ENCODE data around the gene PRPF40B. TPM values are rescaled to one million over a fixed set of nuclear protein-coding genes. Genes with fewer than 3 reads are reported as not detected.

Gene PRPF40B
- total RNA-seq, 2 experiments from 2014 or later = 4.7 to 6.5 TPM

- no peaks in the 10 kb centered on the region for H3K9me3 Mint-ChIP-seq
- H3K27me3 Mint-ChIP-seq = no peaks in the 10 kb centered on the region
- TF ChIP-seq CTCF (IDR thresholded peaks at IDR 0.05) = no peak
- ChIA-PET POLR2A (interaction anchor here (4.4 to 6.4 kb wide), 2 partner anchors 14 to 46 kb away, joined by 58 to 105 read pairs; partner anchors contain the start of gene FMNL3), CTCF (interaction anchor here (1.3 to 3.0 kb wide), 2 partner anchors 11 to 23 kb away, joined by 4 to 11 read pairs; no protein-coding TSS in a partner anchor)
- peaks cover 73% of the 10 kb centered on the region for H3K4me1 ChIP-seq (ENCODE audit: insufficient read depth, low read length)
- no peak overlapping the region for H3K4me3 Mint-ChIP-seq
- H3K36me3 Mint-ChIP-seq (ENCODE audit: low read depth) = peaks cover 83% of the 10 kb centered on the region
- no peak overlapping the region for H3K4me3 ChIP-seq (ENCODE audit: low read length)
- peaks cover 82% of the 10 kb centered on the region for H3K4me1 Mint-ChIP-seq (ENCODE audit: low read depth)
- H3K36me3 ChIP-seq (ENCODE audit: insufficient read depth, low read length) = peaks cover 44% of the 10 kb centered on the region
- DNase-seq (no peak), ATAC-seq (ENCODE audit: poor library complexity) (no peak)
- intact Hi-C loops (cut with DNase I, micrococcal nuclease) = loop anchor here in 1 of 2 experiments (5.0 kb wide), 1 partner anchor 48 kb away; the partner anchor contains the start of gene FMNL3
- H3K27ac Mint-ChIP-seq = peak overlapping the region; percentile 97
- H3K27ac ChIP-seq (ENCODE audit: low read depth in 1 of 2, low read length in 2 of 2) = no peak overlapping the region
- H3K27me3 ChIP-seq (ENCODE audit: control insufficient read depth in 1 of 2, insufficient read depth in 2 of 2, low read length in 2 of 2) = no peaks in the 10 kb centered on the region
- H3K9me3 ChIP-seq (ENCODE audit: control insufficient read depth in 1 of 2, insufficient read depth in 1 of 2, low read length in 2 of 2) = no peaks in the 10 kb centered on the region
Observed at GRCh38 chr12:49659753-49660152, 36.4 kb downstream of the PRPF40B start.

DNA sequence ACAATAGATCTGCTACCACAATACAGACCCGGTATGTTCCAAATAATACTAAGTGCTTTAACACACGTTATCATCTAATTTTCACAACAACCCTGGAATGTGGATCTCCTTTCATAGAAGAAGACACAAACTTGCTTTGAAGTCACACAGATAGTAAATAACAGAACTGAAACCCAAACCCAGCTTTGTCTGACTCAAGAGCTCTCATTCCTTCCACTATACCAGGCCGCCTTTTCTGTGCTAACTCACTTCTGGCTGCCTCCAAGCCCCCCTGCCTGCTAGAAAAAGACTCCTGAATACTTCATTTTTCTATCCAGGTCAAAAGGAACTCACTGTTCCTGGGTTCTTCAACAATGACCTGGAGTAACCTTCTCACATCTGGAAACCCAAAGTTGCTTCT lies 37.8 kb downstream of the PRPF40B start:
- Mint-ChIP-seq H3K27me3 (no peaks in the 10 kb centered on the region), H3K4me1 (ENCODE audit: low read depth) (peaks cover 85% of the 10 kb centered on the region), H3K27ac (peak overlapping the region; percentile 97), H3K4me3 (peak overlapping the region; percentile 51), H3K9me3 (no peaks in the 10 kb centered on the region), H3K36me3 (ENCODE audit: low read depth) (peaks cover 83% of the 10 kb centered on the region)
- TF ChIP-seq CTCF (IDR thresholded peaks at IDR 0.05) = no peak
- Histone ChIP-seq H3K9me3 (ENCODE audit: control insufficient read depth in 1 of 2, insufficient read depth in 1 of 2, low read length in 2 of 2) (no peaks in the 10 kb centered on the region), H3K27ac (ENCODE audit: low read depth in 1 of 2, low read length in 2 of 2) (no peak overlapping the region), H3K36me3 (ENCODE audit: insufficient read depth, low read length) (peaks cover 37% of the 10 kb centered on the region), H3K4me3 (ENCODE audit: low read length) (no peak overlapping the region), H3K27me3 (ENCODE audit: control insufficient read depth in 1 of 2, insufficient read depth in 2 of 2, low read length in 2 of 2) (no peaks in the 10 kb centered on the region), H3K4me1 (ENCODE audit: insufficient read depth, low read length) (peaks cover 76% of the 10 kb centered on the region)
- ATAC-seq (ENCODE audit: poor library complexity) = no peak
- POLR2A ChIA-PET = interaction anchor here (1.1 to 6.4 kb wide), 4 partner anchors 11 to 44 kb away, joined by 3 to 105 read pairs (median 47); partner anchors contain the start of gene FMNL3
- peak in 1 of 14 experiments; percentile 24 for DNase-seq
- intact Hi-C loops (cut with DNase I, micrococcal nuclease) = loop anchor here in 1 of 2 experiments (5.0 kb wide), 1 partner anchor 46 kb away; the partner anchor contains the start of gene FMNL3
- CTCF ChIA-PET = interaction anchor here (1.0 to 3.0 kb wide), 2 partner anchors 10 to 80 kb away, joined by 3 to 11 read pairs; partner anchors contain the start of gene TMBIM6

DNA sequence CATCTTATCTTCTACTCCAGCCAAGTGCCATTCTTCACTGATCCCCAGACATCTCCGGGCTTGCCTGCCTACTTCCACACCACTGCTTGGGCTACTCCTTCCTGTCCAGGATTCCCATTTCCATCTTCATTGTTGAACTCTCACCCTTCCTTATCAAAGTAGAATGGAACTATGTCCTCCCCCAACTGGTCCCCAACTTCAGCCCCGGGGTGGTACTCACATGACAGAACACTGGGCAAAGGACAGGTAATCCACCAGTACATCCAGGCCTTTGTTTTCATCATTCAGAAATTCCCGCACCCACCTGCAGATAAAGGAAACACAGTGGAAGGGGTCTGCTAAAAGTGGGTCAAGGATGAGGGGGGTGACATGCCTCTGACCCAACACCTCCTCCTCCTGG lies 38.4 kb downstream of the PRPF40B start:
- Mint-ChIP-seq H3K36me3 (ENCODE audit: low read depth) (peaks cover 80% of the 10 kb centered on the region), H3K4me3 (peak overlapping the region; percentile 51), H3K27me3 (no peaks in the 10 kb centered on the region), H3K27ac (peak overlapping the region; percentile 97), H3K9me3 (no peaks in the 10 kb centered on the region), H3K4me1 (ENCODE audit: low read depth) (peaks cover 83% of the 10 kb centered on the region)
- Histone ChIP-seq H3K27ac (ENCODE audit: low read depth in 1 of 2, low read length in 2 of 2) (peak overlapping the region; percentile 88 to 97), H3K27me3 (ENCODE audit: control insufficient read depth in 1 of 2, insufficient read depth in 2 of 2, low read length in 2 of 2) (no peaks in the 10 kb centered on the region), H3K4me1 (ENCODE audit: insufficient read depth, low read length) (peaks cover 70% of the 10 kb centered on the region), H3K36me3 (ENCODE audit: insufficient read depth, low read length) (peaks cover 33% of the 10 kb centered on the region), H3K9me3 (ENCODE audit: control insufficient read depth in 1 of 2, insufficient read depth in 1 of 2, low read length in 2 of 2) (no peaks in the 10 kb centered on the region), H3K4me3 (ENCODE audit: low read length) (no peak overlapping the region)
- ChIA-PET POLR2A (interaction anchor here (1.1 to 6.4 kb wide), 4 partner anchors 11 to 44 kb away, joined by 3 to 105 read pairs (median 47); partner anchors contain the start of gene FMNL3), CTCF (interaction anchor here (1.0 to 3.0 kb wide), 4 partner anchors 9 to 80 kb away, joined by 3 to 11 read pairs (median 4); partner anchors contain the start of gene TMBIM6)
- intact Hi-C loops (cut with DNase I, micrococcal nuclease) = loop anchor here (2.0 to 5.0 kb wide), 2 partner anchors 17 to 46 kb away; partner anchors contain the start of gene FMNL3 (in 1 of the 2)
- TF ChIP-seq CTCF (IDR thresholded peaks at IDR 0.05) = no peak
- ATAC-seq (ENCODE audit: poor library complexity) (no peak), DNase-seq (no peak)
